Chondrocyte (in vitro differentiated cells): Measurements from ENCODE around the gene MEIS2. TPM values are rescaled to one million over a fixed set of nuclear protein-coding genes. Genes with fewer than 3 reads are reported as not detected.

Experiments
- DNase-seq: peaks from one replicate; pipeline ENCODE4 v3.0.0; 2021; ENCODE audit warnings: mixed read lengths, low spot score
- H3K27ac Mint-ChIP-seq: one replicate; pipeline ENCODE4 v1.8.0; 2021; ENCODE audit warnings: mild to moderate bottlenecking, moderate library complexity, mixed read lengths; ENCODE audit not compliant: unreplicated experiment
- H3K27me3 Mint-ChIP-seq: 2 replicates; pipeline ENCODE4 v1.8.0; 2021; ENCODE audit warnings: low read depth, mixed read lengths
- H3K36me3 Mint-ChIP-seq: 2 replicates; pipeline ENCODE4 v1.8.0; 2021; ENCODE audit warnings: low read depth, mixed read lengths
- H3K4me1 Mint-ChIP-seq: 2 replicates; pipeline ENCODE4 v1.8.0; 2021; ENCODE audit warnings: low read depth, mild to moderate bottlenecking, mixed read lengths
- H3K4me3 Mint-ChIP-seq: one replicate; pipeline ENCODE4 v1.8.0; 2021; ENCODE audit warnings: mild to moderate bottlenecking, moderate library complexity, mixed read lengths; ENCODE audit not compliant: unreplicated experiment
- H3K9me3 Mint-ChIP-seq: 2 replicates; pipeline ENCODE4 v1.8.0; 2021; ENCODE audit warnings: low read depth, mixed read lengths
- total RNA-seq: library from RNA; stranded (reverse); gene quantifications from 3 replicates; pipeline ENCODE4 v1.2.1, GENCODE V29; 2021
- TF ChIP-seq, protein P1 (sequence below): fragments of 200-600 bp; sonication (generic); IDR thresholded peaks from 2 replicates; pipeline ENCODE4 v1.5.0; 2021; ENCODE audit warnings: antibody characterized with exemption, mild to moderate bottlenecking, moderate library complexity

The MEIS2 gene
- total RNA-seq, 1 donor from 2014 or later: 28.3 TPM

- Mint-ChIP-seq H3K36me3 (peaks cover 18% of the 10 kb centered on the region), H3K27ac (peak overlapping the region; percentile 59), H3K27me3 (no peaks in the 10 kb centered on the region), H3K9me3 (no peaks in the 10 kb centered on the region), H3K4me1 (peaks cover 24% of the 10 kb centered on the region), H3K4me3 (no peak overlapping the region)
- no peak for DNase-seq
- TF ChIP-seq, protein P1, sequence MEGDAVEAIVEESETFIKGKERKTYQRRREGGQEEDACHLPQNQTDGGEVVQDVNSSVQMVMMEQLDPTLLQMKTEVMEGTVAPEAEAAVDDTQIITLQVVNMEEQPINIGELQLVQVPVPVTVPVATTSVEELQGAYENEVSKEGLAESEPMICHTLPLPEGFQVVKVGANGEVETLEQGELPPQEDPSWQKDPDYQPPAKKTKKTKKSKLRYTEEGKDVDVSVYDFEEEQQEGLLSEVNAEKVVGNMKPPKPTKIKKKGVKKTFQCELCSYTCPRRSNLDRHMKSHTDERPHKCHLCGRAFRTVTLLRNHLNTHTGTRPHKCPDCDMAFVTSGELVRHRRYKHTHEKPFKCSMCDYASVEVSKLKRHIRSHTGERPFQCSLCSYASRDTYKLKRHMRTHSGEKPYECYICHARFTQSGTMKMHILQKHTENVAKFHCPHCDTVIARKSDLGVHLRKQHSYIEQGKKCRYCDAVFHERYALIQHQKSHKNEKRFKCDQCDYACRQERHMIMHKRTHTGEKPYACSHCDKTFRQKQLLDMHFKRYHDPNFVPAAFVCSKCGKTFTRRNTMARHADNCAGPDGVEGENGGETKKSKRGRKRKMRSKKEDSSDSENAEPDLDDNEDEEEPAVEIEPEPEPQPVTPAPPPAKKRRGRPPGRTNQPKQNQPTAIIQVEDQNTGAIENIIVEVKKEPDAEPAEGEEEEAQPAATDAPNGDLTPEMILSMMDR: no peak
Measured at GRCh38 chr15:36943508-36944361, 156.6 kb downstream of the MEIS2 start.

- Mint-ChIP-seq H3K36me3 (peaks cover 20% of the 10 kb centered on the region), H3K9me3 (no peaks in the 10 kb centered on the region), H3K27ac (no peak overlapping the region), H3K4me3 (no peak overlapping the region), H3K4me1 (peaks cover 19% of the 10 kb centered on the region), H3K27me3 (no peaks in the 10 kb centered on the region)
- TF ChIP-seq, protein P1: no peak
- DNase-seq: no peak
Measured at GRCh38 chr15:36942248-36942827, 158.0 kb downstream of the MEIS2 start.

- Mint-ChIP-seq H3K4me3 (no peak overlapping the region), H3K4me1 (peaks cover 19% of the 10 kb centered on the region), H3K27me3 (no peaks in the 10 kb centered on the region), H3K27ac (no peak overlapping the region), H3K36me3 (peaks cover 20% of the 10 kb centered on the region), H3K9me3 (no peaks in the 10 kb centered on the region)
- DNase-seq: no peak
- TF ChIP-seq, protein P1: no peak
Measured at GRCh38 chr15:36941798-36942197, 158.6 kb downstream of the MEIS2 start.

DNA sequence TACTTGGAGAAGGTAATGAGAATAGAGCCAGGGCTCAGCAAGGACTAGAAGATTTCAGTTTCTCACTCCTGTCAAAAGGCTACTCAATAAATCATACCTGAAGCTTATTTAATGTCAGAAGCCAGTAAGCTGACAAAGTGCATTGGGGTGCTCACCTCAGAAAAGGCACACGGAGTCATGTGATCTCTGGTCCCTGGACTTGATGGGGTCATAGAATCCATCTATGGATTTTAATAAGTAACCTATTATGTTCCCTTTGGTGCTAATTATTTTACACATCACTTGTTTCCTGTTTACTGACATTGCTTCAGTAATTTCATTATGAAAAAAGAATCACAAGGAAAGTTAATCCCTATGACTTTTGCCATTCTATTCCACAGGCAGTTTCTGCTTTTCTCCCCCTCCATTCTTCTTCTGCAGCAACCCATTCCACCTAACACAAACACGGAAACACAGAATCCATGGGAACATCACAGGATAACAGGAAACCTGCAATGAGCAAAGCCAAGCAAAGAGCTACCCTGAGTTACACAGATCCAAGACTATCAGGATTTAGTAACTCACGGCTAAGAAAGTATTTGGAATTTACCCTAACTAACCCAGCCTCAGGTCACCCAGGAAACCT is 159.6 kb downstream of the MEIS2 start:
- H3K4me3 Mint-ChIP-seq: no peak overlapping the region
- DNase-seq: no peak
- H3K36me3 Mint-ChIP-seq: peaks cover 18% of the 10 kb centered on the region
- H3K9me3 Mint-ChIP-seq: no peaks in the 10 kb centered on the region
- TF ChIP-seq, protein P1: no peak
- H3K27me3 Mint-ChIP-seq: no peaks in the 10 kb centered on the region
- no peak overlapping the region for H3K27ac Mint-ChIP-seq
- peaks cover 24% of the 10 kb centered on the region for H3K4me1 Mint-ChIP-seq

GRCh38 chr15:36940219-36940618 is 160.1 kb downstream of the MEIS2 start:
- H3K36me3 Mint-ChIP-seq: peaks cover 15% of the 10 kb centered on the region
- DNase-seq: no peak
- no peak overlapping the region for H3K27ac Mint-ChIP-seq
- H3K27me3 Mint-ChIP-seq: no peaks in the 10 kb centered on the region
- H3K4me3 Mint-ChIP-seq: no peak overlapping the region
- no peaks in the 10 kb centered on the region for H3K9me3 Mint-ChIP-seq
- TF ChIP-seq, protein P1: no peak
- peaks cover 24% of the 10 kb centered on the region for H3K4me1 Mint-ChIP-seq
